Mucosa of descending colon (tissue), 3 donors: ENCODE data around the gene MLLT10. TPM values are rescaled to one million over a fixed set of nuclear protein-coding genes. Genes with fewer than 3 reads are reported as not detected.

Experiments used
- ATAC-seq: fragments of 200-7000 bp; cut with Tn5 transposase; one replicate; pipeline ENCODE4 v1.9.1; 2020; ENCODE audit warnings: mild to moderate bottlenecking, moderate library complexity
- DNase-seq, 3 donors: peaks; one replicate each; pipeline ENCODE4 v3.0.0-alpha.2; 2020
- H3K36me3 ChIP-seq: fragments of 200-600 bp; one replicate; pipeline ENCODE4 v1.8.0; 2021; ENCODE audit warnings: low read depth, mild to moderate bottlenecking
- H3K4me1 ChIP-seq: fragments of 200-600 bp; one replicate; pipeline ENCODE4 v1.8.0; 2021; ENCODE audit warnings: low read depth, mild to moderate bottlenecking
- H3K4me3 ChIP-seq: fragments of 200-600 bp; one replicate; pipeline ENCODE4 v1.8.0; 2021; ENCODE audit warnings: mild to moderate bottlenecking
- H3K9me3 ChIP-seq: fragments of 200-600 bp; one replicate; pipeline ENCODE4 v1.8.0; 2021; ENCODE audit warnings: mild to moderate bottlenecking
- CTCF ChIP-seq: fragments of 200-600 bp; IDR thresholded peaks from one replicate; pipeline ENCODE4 v1.8.0; 2022; ENCODE audit warnings: antibody characterized with exemption, mild to moderate bottlenecking
- intact Hi-C, 2 donors: fragments of 100-400 bp; cut with DNase I in 1 of 2; cut with micrococcal nuclease in 1 of 2; formaldehyde crosslinking; loops; one replicate each; pipeline versions ENCODE4 v1.11.0 to v1.11.1; 2022; cut with DNase I, micrococcal nuclease
- long read RNA-seq, 2 donors: library from polyadenylated mRNA; unstranded; transcript quantifications; one replicate each; pipeline ENCODE4 v2.0.0, GENCODE V29; 2019 to 2021
- total RNA-seq, 3 donors: library from RNA; stranded (reverse); fragmentation: NEBNext Ultra II Directional in 2 of 3; extraction: Animal tissue kit (Norgen Biotek cat#: 25700) in 2 of 3; gene quantifications; one replicate each; pipeline versions ENCODE4 v1.2.1 to v1.2.4, GENCODE V29; 2021 to 2023
- donor health status: DM: no; HTN: no; CAD: no; lungs with moderate emphysema.
- donor health status: DM: no; HTN: no; CAD: no.
- donor health status: DM: no; HTN: yes; CAD: no.

MLLT10 gene
- 10 to 100 TPM; 29.6 to 43.1 (median 35.8) TPM for total RNA-seq
- long read RNA-seq, donor 1, partial matches to known transcripts = 0 of 13 reads
- long read RNA-seq, donor 1, other reads (novel, unspliced or antisense) = 12 of 13 reads
- long read RNA-seq, donor 2, partial matches to known transcripts = 0 of 5 reads
- long read RNA-seq, donor 2, other reads (novel, unspliced or antisense) = 3 of 5 reads

GRCh38 chr10:21533467-21534279 lies at the start of gene MLLT10:
Gene MLLT10, plus strand, starts transcription at chr10:21534232. Its CDS starts 413 bp downstream, at chr10:21534645.
- intact Hi-C loops = no loop called here
- peak; percentile 96 to 97 (median 96) for DNase-seq
- H3K4me1 ChIP-seq = no peaks in the 10 kb centered on the region
- H3K36me3 ChIP-seq = no peaks in the 10 kb centered on the region
- no peaks in the 10 kb centered on the region for H3K9me3 ChIP-seq
- TF ChIP-seq CTCF = no peak
- peak within 1 kb of the TSS; percentile 54 for H3K4me3 ChIP-seq
- peak; percentile 96 for ATAC-seq

DNA sequence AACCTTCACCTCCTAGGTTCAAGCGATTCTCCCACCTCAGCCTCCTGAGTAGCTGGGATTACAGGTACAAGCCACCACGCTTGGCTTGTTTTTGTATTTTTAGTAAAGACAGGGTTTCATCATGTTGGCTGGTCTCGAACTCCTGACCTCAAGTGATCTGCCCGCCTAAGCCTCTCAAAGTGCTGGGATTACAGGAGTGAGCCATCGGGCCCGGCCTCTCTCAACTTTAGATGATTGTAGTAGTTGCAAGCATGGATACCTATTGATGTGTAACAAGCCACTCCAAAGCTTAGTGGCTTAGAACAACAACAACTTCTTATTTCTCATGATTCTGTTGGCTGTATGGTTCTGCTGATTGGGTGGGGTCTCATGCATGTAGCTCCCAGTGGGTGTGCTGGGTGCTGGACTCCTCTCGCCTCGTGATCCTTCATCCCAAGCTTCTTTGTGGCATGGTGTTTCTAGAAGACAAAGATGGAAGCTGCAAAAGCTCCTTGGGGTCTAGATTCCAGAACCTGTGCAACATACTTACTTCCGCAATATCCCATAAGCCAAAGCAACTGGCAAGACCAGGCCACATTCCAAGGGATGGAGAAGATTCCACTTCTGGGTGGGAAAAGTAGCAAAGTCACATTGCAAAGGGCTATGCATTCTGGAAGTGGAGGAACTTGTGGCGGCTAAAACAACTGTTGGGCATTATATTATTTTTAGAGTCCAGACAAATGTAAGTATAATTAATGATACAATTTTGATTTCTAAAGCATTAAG lies 46.4 kb upstream of the MLLT10 start:
- intact Hi-C loops = no loop called here
- ATAC-seq = no peak
- DNase-seq = no peak
- Histone ChIP-seq H3K9me3 (no peaks in the 10 kb centered on the region), H3K36me3 (no peaks in the 10 kb centered on the region), H3K4me1 (no peaks in the 10 kb centered on the region), H3K4me3 (no peak overlapping the region)
- TF ChIP-seq CTCF = no peak

DNA sequence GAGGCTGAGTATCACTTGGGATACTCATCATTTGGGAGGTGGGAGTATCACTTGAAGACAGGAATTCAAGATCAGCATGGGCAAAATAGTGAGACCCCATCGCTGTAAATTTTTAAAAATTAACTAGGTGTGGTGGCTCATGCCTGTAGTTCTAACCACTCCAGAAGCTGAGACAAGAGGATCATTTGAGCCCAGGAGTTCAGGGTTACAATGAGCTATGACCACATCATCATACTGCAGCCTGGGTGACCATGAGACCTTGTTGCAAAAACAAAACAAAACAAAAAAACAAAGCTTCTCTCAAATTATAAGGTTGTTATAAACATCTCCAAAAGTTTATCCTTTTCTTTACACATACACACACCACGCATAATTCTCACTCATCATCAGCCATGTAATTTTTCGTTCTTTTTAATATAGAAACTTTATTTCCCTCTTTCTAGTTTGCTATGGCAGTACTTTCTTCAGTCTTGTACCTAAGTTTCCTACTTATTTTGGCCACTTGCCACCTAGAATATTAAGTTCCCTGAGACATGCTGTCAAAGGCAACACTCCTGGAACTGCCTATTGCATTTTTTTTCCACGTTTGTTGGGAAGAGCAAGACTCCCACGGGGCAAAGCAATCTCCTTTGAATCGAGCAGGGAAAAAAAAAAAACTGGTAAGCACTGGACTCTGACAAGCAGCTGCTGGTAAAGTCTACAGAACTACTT lies 45.6 kb upstream of the MLLT10 start:
- DNase-seq = no peak
- intact Hi-C loops = no loop called here
- no peak for TF ChIP-seq CTCF

GRCh38 chr10:21488957-21489446 lies 45.0 kb upstream of the MLLT10 start:
- no peak for TF ChIP-seq CTCF
- intact Hi-C loops = no loop called here
- Histone ChIP-seq H3K4me3 (no peak overlapping the region), H3K4me1 (no peaks in the 10 kb centered on the region), H3K36me3 (no peaks in the 10 kb centered on the region), H3K9me3 (no peaks in the 10 kb centered on the region)
- no peak for ATAC-seq
- no peak for DNase-seq

More for the DNA sequence above, 45.6 kb upstream of the MLLT10 start:
- no peaks in the 10 kb centered on the region for H3K36me3 ChIP-seq
- no peak overlapping the region for H3K4me3 ChIP-seq
- H3K4me1 ChIP-seq = no peaks in the 10 kb centered on the region
- no peak for ATAC-seq
- H3K9me3 ChIP-seq = no peaks in the 10 kb centered on the region
